H9 (cell line): ENCODE data around the gene DPYD. TPM values are rescaled to one million over a fixed set of nuclear protein-coding genes. Genes with fewer than 3 reads are reported as not detected.

ENCODE experiments used
- DNase-seq: peaks from one replicate; pipeline ENCODE4 v3.0.0-alpha.2; 2017
- H2AFZ ChIP-seq: one replicate; pipeline ENCODE4 v1.6.1; 2013; ENCODE audit warnings: mild to moderate bottlenecking, low read length, control low read depth, moderate library complexity
- H2AK5ac ChIP-seq: 2 replicates; pipeline ENCODE4 v1.6.1; 2013; ENCODE audit warnings: low read length, control low read depth, mixed read lengths; ENCODE audit not compliant: insufficient read length
- H2BK120ac ChIP-seq: one replicate; pipeline ENCODE4 v1.6.1; 2013; ENCODE audit warnings: low read depth, mild to moderate bottlenecking, low read length, control low read depth, inconsistent platforms; ENCODE audit not compliant: poor library complexity, severe bottlenecking
- H2BK12ac ChIP-seq: 2 replicates; pipeline ENCODE4 v1.6.1; 2013; ENCODE audit warnings: low read length, control low read depth, mixed read lengths, low read depth; ENCODE audit not compliant: insufficient read length
- H2BK15ac ChIP-seq: 2 replicates; pipeline ENCODE4 v1.6.1; 2013; ENCODE audit warnings: low read depth, low read length, control low read depth
- H2BK20ac ChIP-seq: one replicate; pipeline ENCODE4 v1.6.1; 2013; ENCODE audit warnings: low read depth, mild to moderate bottlenecking, low read length, control low read depth, inconsistent platforms; ENCODE audit not compliant: poor library complexity, severe bottlenecking
- H2BK5ac ChIP-seq: 2 replicates; pipeline ENCODE4 v1.6.1; 2013; ENCODE audit warnings: low read length, control low read depth, mixed read lengths; ENCODE audit not compliant: insufficient read length
- H3K14ac ChIP-seq: 2 replicates; pipeline ENCODE4 v1.6.1; 2013; ENCODE audit warnings: low read length, control low read depth; ENCODE audit not compliant: insufficient read depth
- H3K18ac ChIP-seq: 2 replicates; pipeline ENCODE4 v1.6.1; 2013; ENCODE audit warnings: low read depth, mild to moderate bottlenecking, mixed read lengths, low read length, control low read depth; ENCODE audit not compliant: insufficient read length
- H3K23ac ChIP-seq: 2 replicates; pipeline ENCODE4 v1.6.1; 2013; ENCODE audit warnings: low read length, control low read depth, mixed read lengths, low read depth; ENCODE audit not compliant: insufficient read length
- H3K23me2 ChIP-seq: 2 replicates; pipeline ENCODE4 v1.6.1; 2013; ENCODE audit warnings: low read depth, mild to moderate bottlenecking, mixed read lengths, low read length, control low read depth; ENCODE audit not compliant: insufficient read length, poor library complexity, severe bottlenecking
- H3K27ac ChIP-seq: 2 replicates; pipeline ENCODE4 v1.5.1; 2013; ENCODE audit warnings: low read length, control low read depth, mixed read lengths, low read depth; ENCODE audit not compliant: insufficient read length
- H3K27me3 ChIP-seq: 2 replicates; pipeline ENCODE4 v1.6.1; 2013; ENCODE audit warnings: low read length, control low read depth, inconsistent platforms; ENCODE audit not compliant: insufficient read depth
- H3K4ac ChIP-seq: 2 replicates; pipeline ENCODE4 v1.6.1; 2013; ENCODE audit warnings: low read depth, mild to moderate bottlenecking, control low read depth, inconsistent platforms, low read length, moderate library complexity
- H3K4me1 ChIP-seq: 2 replicates; pipeline ENCODE4 v1.6.1; 2013; ENCODE audit warnings: low read length, control low read depth, inconsistent platforms; ENCODE audit not compliant: insufficient read depth
- H3K4me2 ChIP-seq: 2 replicates; pipeline ENCODE4 v1.6.1; 2013; ENCODE audit warnings: low read length, control low read depth, mixed read lengths; ENCODE audit not compliant: insufficient read length, insufficient read depth
- H3K56ac ChIP-seq: 2 replicates; pipeline ENCODE4 v1.6.1; 2013; ENCODE audit warnings: low read depth, mild to moderate bottlenecking, mixed read lengths, low read length, control low read depth; ENCODE audit not compliant: insufficient read length
- H3K79me1 ChIP-seq: 2 replicates; pipeline ENCODE4 v1.6.1; 2013; ENCODE audit warnings: low read depth, mild to moderate bottlenecking, moderate library complexity, low read length, control low read depth, inconsistent platforms; ENCODE audit not compliant: insufficient read depth, poor library complexity, severe bottlenecking
- H3K79me2 ChIP-seq: 2 replicates; pipeline ENCODE4 v1.6.1; 2013; ENCODE audit warnings: low read length, control low read depth, inconsistent platforms; ENCODE audit not compliant: insufficient read depth
- H3K9ac ChIP-seq: 2 replicates; pipeline ENCODE4 v1.6.1; 2013; ENCODE audit warnings: low read length, control low read depth, mixed read lengths; ENCODE audit not compliant: insufficient read length; ENCODE audit errors: extremely low read depth
- H3K9me3 ChIP-seq: one replicate; pipeline ENCODE4 v1.6.1; 2013; ENCODE audit warnings: low read depth, low read length, inconsistent platforms; ENCODE audit not compliant: control insufficient read depth
- H3T11ph ChIP-seq: one replicate; pipeline ENCODE4 v1.6.1; 2013; ENCODE audit warnings: mild to moderate bottlenecking, low read length, control low read depth, inconsistent platforms
- H4K20me1 ChIP-seq: one replicate; pipeline ENCODE4 v1.6.1; 2013; ENCODE audit not compliant: control insufficient read depth, insufficient read length, insufficient read depth
- H4K5ac ChIP-seq: 2 replicates; pipeline ENCODE4 v1.6.1; 2013; ENCODE audit warnings: low read depth, mild to moderate bottlenecking, mixed read lengths, low read length, control low read depth; ENCODE audit not compliant: insufficient read length
- H4K8ac ChIP-seq: replicated peaks from 2 replicates; pipeline ENCODE4 v1.6.1; 2013; ENCODE audit warnings: low read length, control low read depth, mixed read lengths, low read depth; ENCODE audit not compliant: insufficient read length
- H4K91ac ChIP-seq: 2 replicates; pipeline ENCODE4 v1.6.1; 2013; ENCODE audit warnings: low read depth, mild to moderate bottlenecking, moderate library complexity, mixed read lengths, low read length, control low read depth; ENCODE audit not compliant: insufficient read length
- H3K27ac Mint-ChIP-seq, 3 experiments: 2 replicates in 2 of 3; 3 replicates in 1 of 3; pipeline ENCODE4 v1.8.0; 2020 to 2021; ENCODE audit warnings: mixed read lengths in 3 of 3, mild to moderate bottlenecking in 1 of 3, moderate library complexity in 1 of 3
- H3K27me3 Mint-ChIP-seq: 2 replicates; pipeline ENCODE4 v1.8.0; 2021; ENCODE audit warnings: low read depth, mild to moderate bottlenecking, moderate library complexity, mixed read lengths
- H3K36me3 Mint-ChIP-seq, 3 experiments: 2 replicates in 2 of 3; 3 replicates in 1 of 3; pipeline ENCODE4 v1.8.0; 2020 to 2021; ENCODE audit warnings: low read depth in 3 of 3, mixed read lengths in 3 of 3; ENCODE audit not compliant: insufficient read depth in 1 of 3
- H3K4me1 Mint-ChIP-seq, 2 experiments: 2 replicates each; pipeline ENCODE4 v1.8.0; 2020; ENCODE audit warnings: mixed read lengths in 2 of 2
- H3K4me3 Mint-ChIP-seq, 2 experiments: 2 replicates in 1 of 2; 3 replicates in 1 of 2; pipeline ENCODE4 v1.8.0; 2020 to 2021; ENCODE audit warnings: mild to moderate bottlenecking in 2 of 2, mixed read lengths in 2 of 2, moderate library complexity in 1 of 2
- H3K9me3 Mint-ChIP-seq, 2 experiments: 2 replicates in 1 of 2; 3 replicates in 1 of 2; pipeline ENCODE4 v1.8.0; 2020; ENCODE audit warnings: mild to moderate bottlenecking in 2 of 2, mixed read lengths in 2 of 2, moderate library complexity in 1 of 2
- CTCF ChIP-seq: fragments of 200-600 bp; sonication (generic); conservative IDR thresholded peaks from 3 replicates; pipeline ENCODE4 v1.8.0; 2021; ENCODE audit warnings: antibody characterized with exemption, mild to moderate bottlenecking
- WGBS: extraction: QIAGEN DNeasy Blood & Tissue Kit; methylation state at CpG from one replicate; pipeline ENCODE4 v1.1.7; 2013; ENCODE audit warnings: missing lambda C conversion rate, low lambda C conversion rate, mixed read lengths; ENCODE audit not compliant: insufficient read length; ENCODE audit errors: extremely low coverage; 5-methylcytosine and 5-hydroxymethylcytosine counted together
- total RNA-seq: library from RNA; stranded (reverse); gene quantifications from 2 replicates; pipeline ENCODE4 v1.2.1, GENCODE V29; 2021

Gene DPYD
- total RNA-seq, 1 experiment from 2014 or later: 0.37 TPM

- Histone ChIP-seq H3K56ac (no peak overlapping the region), H3K23ac (no peak overlapping the region), H3K79me1 (no peaks in the 10 kb centered on the region), H2BK15ac (no peak overlapping the region), H2BK12ac (no peak overlapping the region), H3K27ac (no peak overlapping the region), H3K23me2 (no peaks in the 10 kb centered on the region), H3K4me1 (no peaks in the 10 kb centered on the region), H2AFZ (no peak overlapping the region), H3K14ac (no peak overlapping the region), H3K9ac (no peak overlapping the region), H4K91ac (no peak overlapping the region), H2BK5ac (no peak overlapping the region), H4K5ac (no peak overlapping the region), H3T11ph (no peak overlapping the region), H3K4ac (no peak overlapping the region), H4K20me1 (no peaks in the 10 kb centered on the region), H3K9me3 (no peaks in the 10 kb centered on the region), H2AK5ac (no peak overlapping the region), H2BK20ac (no peak overlapping the region), H3K27me3 (no peaks in the 10 kb centered on the region), H3K79me2 (no peaks in the 10 kb centered on the region), H4K8ac (no peak overlapping the region), H2BK120ac (no peak overlapping the region), H3K4me2 (no peak overlapping the region), H3K18ac (no peak overlapping the region)
- Mint-ChIP-seq H3K27ac (no peak overlapping the region), H3K27me3 (no peaks in the 10 kb centered on the region), H3K4me1 (no peaks in the 10 kb centered on the region), H3K36me3 (peaks cover 0 to 2% (median 0%) of the 10 kb centered on the region in 3 experiments; a peak in 1 of 7 replicates), H3K4me3 (no peak overlapping the region), H3K9me3 (peaks cover 9 to 13% of the 10 kb centered on the region in 2 experiments; a peak in 4 of 5 replicates)
- WGBS: no CpG with 5 or more reads among the region's 1 CpG
- DNase-seq: no peak
- no peak for TF ChIP-seq CTCF
These were observed 638.9 kb downstream of the DPYD start for GRCh38 chr1:97281962-97282361.
